Testis (tissue), 2 donors: ENCODE measurements around the gene HSP90B1.

Experiments
- CTCF ChIP-seq, 3 experiments: fragments of 450-650 bp in 2 of 3; fragments of 200-600 bp in 1 of 3; sonication (generic) in 1 of 3; IDR thresholded peaks; one replicate each; pipeline ENCODE4 v1.5.1; 2016 to 2019; ENCODE audit warnings: antibody characterized with exemption in 3 of 3, mild to moderate bottlenecking in 2 of 3, moderate library complexity in 1 of 3
- POLR2A ChIP-seq: fragments of 450-650 bp; IDR thresholded peaks from one replicate; pipeline ENCODE4 v1.6.1; 2017; ENCODE audit warnings: antibody characterized with exemption, mild to moderate bottlenecking, moderate library complexity

GRCh38 chr12:103909811-103910210, 20.4 kb upstream of the HSP90B1 start:
- no peak for TF ChIP-seq CTCF (IDR thresholded peaks at IDR 0.05)
- no peak for TF ChIP-seq POLR2A
